HepG2 (cell line): ENCODE data around the gene SPATA25. TPM values are rescaled to one million over a fixed set of nuclear protein-coding genes. Genes with fewer than 3 reads are reported as not detected.

Experiments used
- ARHGAP35 ChIP-seq: sonication (generic); formaldehyde crosslinking; IDR thresholded peaks from 2 replicates; pipeline ENCODE4 v1.9.0; 2022; ENCODE audit warnings: mild to moderate bottlenecking, inconsistent platforms, moderate library complexity, missing genetic modification reagents, borderline replicate concordance
- HMG20A ChIP-seq: IDR thresholded peaks from 2 replicates; pipeline ENCODE4 v1.6.1; 2016; ENCODE audit warnings: borderline replicate concordance
- MAFF ChIP-seq: IDR thresholded peaks from 2 replicates; pipeline ENCODE4 v1.6.1; 2011; ENCODE audit warnings: low read depth, low read length, improper control_type of control experiment
- NR2F6 ChIP-seq, 2 experiments: IDR thresholded peaks; 2 replicates each; pipeline ENCODE4 v1.6.1; 2016; ENCODE audit warnings: antibody characterized with exemption in 1 of 2, mild to moderate bottlenecking in 1 of 2
- ZNF543 ChIP-seq: sonication (generic); formaldehyde crosslinking; IDR thresholded peaks from 2 replicates; pipeline ENCODE4 v1.4.0; 2020; ENCODE audit warnings: mild to moderate bottlenecking, missing genetic modification reagents
- ZNF572 ChIP-seq: sonication (generic); formaldehyde crosslinking; IDR thresholded peaks from 2 replicates; pipeline ENCODE4 v1.5.1; 2020; ENCODE audit warnings: mild to moderate bottlenecking, missing genetic modification reagents
- ZNF710 ChIP-seq: sonication (generic); formaldehyde crosslinking; IDR thresholded peaks from 2 replicates; pipeline ENCODE4 v1.5.0; 2020; ENCODE audit warnings: mild to moderate bottlenecking, missing genetic modification reagents, borderline replicate concordance
- ZSCAN30 ChIP-seq: sonication (generic); formaldehyde crosslinking; IDR thresholded peaks from 2 replicates; pipeline ENCODE4 v1.5.0; 2020; ENCODE audit warnings: mild to moderate bottlenecking, missing genetic modification reagents
- polyA plus RNA-seq, 8 experiments: library from polyadenylated mRNA; depleted of rRNA in 3 of 8; stranded (reverse) in 7 of 8; unstranded in 1 of 8; fragments of >200 nt; fragmentation: Illumina TruSeq in 4 of 8; extraction: Trizol in 4 of 8; gene quantifications; 2 replicates each; pipeline versions ENCODE4 v1.2.1 to v1.2.3, GENCODE V29; 2011 to 2016; ENCODE audit warnings: low read depth in 4 of 8, missing spikeins in 1 of 8, mixed read lengths in 1 of 8; ENCODE audit not compliant: insufficient read depth in 1 of 8
- total RNA-seq, 5 experiments: library from RNA; depleted of rRNA; stranded (reverse); fragments of >200 nt; fragmentation: Illumina TruSeq; extraction: Trizol; gene quantifications; 2 replicates each; pipeline ENCODE4 v1.2.3, GENCODE V29; 2016; ENCODE audit warnings: low read depth in 1 of 5
- TF ChIP-seq, protein P1 (sequence below): sonication (generic); formaldehyde crosslinking; IDR thresholded peaks from 2 replicates; pipeline ENCODE4 v1.4.0; 2020; ENCODE audit warnings: missing genetic modification reagents
- TF ChIP-seq, protein P2 (sequence below): sonication (generic); formaldehyde crosslinking; IDR thresholded peaks from 2 replicates; pipeline ENCODE4 v1.5.0; 2020; ENCODE audit warnings: mild to moderate bottlenecking, missing genetic modification reagents
- TF ChIP-seq, protein P3 (sequence below), 2 experiments: sonication (generic) in 1 of 2; formaldehyde crosslinking in 1 of 2; IDR thresholded peaks; 2 replicates each; pipeline versions ENCODE4 v1.4.0 to v1.6.1; 2016 to 2020; ENCODE audit warnings: borderline replicate concordance in 1 of 2, low read depth in 1 of 2, mild to moderate bottlenecking in 1 of 2, missing genetic modification reagents in 1 of 2

Gene SPATA25
- total and polyA plus RNA-seq, 2 of the 13 experiments (the other 11 are each of a cell fraction or from before 2014, with no cell fraction given), result 4.8 to 7.6 TPM

- TF ChIP-seq, protein P1, sequence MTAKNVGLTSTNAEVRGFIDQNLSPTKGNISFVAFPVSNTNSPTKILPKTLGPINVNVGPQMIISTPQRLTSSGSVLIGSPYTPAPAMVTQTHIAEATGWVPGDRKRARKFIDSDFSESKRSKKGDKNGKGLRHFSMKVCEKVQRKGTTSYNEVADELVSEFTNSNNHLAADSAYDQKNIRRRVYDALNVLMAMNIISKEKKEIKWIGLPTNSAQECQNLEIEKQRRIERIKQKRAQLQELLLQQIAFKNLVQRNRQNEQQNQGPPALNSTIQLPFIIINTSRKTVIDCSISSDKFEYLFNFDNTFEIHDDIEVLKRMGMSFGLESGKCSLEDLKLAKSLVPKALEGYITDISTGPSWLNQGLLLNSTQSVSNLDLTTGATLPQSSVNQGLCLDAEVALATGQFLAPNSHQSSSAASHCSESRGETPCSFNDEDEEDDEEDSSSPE, result no peak
- TF ChIP-seq ZNF710 (CRISPR knock-in tag) (no peak), MAFF (peak; percentile 77), ZNF543 (CRISPR knock-in tag) (no peak), ZSCAN30 (CRISPR knock-in tag) (no peak), HMG20A (CRISPR knock-in tag) (no peak), ARHGAP35 (CRISPR knock-in tag) (no peak), ZNF572 (CRISPR knock-in tag) (no peak), NR2F6 (IDR thresholded peaks at IDR 0.05) (no peak), NR2F6 (CRISPR knock-in tag; IDR thresholded peaks at IDR 0.05) (0 out of 2 replicates have a peak, but pooled peaks have one; percentile 15)
- TF ChIP-seq, protein P2, sequence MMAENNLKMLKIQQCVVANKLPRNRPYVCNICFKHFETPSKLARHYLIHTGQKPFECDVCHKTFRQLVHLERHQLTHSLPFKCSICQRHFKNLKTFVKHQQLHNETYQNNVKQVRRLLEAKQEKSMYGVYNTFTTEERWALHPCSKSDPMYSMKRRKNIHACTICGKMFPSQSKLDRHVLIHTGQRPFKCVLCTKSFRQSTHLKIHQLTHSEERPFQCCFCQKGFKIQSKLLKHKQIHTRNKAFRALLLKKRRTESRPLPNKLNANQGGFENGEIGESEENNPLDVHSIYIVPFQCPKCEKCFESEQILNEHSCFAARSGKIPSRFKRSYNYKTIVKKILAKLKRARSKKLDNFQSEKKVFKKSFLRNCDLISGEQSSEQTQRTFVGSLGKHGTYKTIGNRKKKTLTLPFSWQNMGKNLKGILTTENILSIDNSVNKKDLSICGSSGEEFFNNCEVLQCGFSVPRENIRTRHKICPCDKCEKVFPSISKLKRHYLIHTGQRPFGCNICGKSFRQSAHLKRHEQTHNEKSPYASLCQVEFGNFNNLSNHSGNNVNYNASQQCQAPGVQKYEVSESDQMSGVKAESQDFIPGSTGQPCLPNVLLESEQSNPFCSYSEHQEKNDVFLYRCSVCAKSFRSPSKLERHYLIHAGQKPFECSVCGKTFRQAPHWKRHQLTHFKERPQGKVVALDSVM (CRISPR knock-in tag), result no peak
- TF ChIP-seq, protein P3, sequence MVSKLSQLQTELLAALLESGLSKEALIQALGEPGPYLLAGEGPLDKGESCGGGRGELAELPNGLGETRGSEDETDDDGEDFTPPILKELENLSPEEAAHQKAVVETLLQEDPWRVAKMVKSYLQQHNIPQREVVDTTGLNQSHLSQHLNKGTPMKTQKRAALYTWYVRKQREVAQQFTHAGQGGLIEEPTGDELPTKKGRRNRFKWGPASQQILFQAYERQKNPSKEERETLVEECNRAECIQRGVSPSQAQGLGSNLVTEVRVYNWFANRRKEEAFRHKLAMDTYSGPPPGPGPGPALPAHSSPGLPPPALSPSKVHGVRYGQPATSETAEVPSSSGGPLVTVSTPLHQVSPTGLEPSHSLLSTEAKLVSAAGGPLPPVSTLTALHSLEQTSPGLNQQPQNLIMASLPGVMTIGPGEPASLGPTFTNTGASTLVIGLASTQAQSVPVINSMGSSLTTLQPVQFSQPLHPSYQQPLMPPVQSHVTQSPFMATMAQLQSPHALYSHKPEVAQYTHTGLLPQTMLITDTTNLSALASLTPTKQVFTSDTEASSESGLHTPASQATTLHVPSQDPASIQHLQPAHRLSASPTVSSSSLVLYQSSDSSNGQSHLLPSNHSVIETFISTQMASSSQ (IDR thresholded peaks at IDR 0.05; ENCODE audit: low read depth), result 0 out of 2 replicates have a peak, but pooled peaks have one; percentile 51
- TF ChIP-seq, protein P3 (CRISPR knock-in tag; IDR thresholded peaks at IDR 0.05; ENCODE audit: borderline replicate concordance), result no peak; the same call in 1 of the 2 replicates
Measured at GRCh38 chr20:45867136-45867818, 20.1 kb downstream of the SPATA25 start (continued).
